HL-60 (cell line): ENCODE measurements around the gene MYH14.

Experiments used
- POLR2AphosphoS5 ChIP-seq: IDR thresholded peaks from 2 replicates; pipeline ENCODE4 v1.6.1; 2012; ENCODE audit warnings: low read depth
- REST ChIP-seq: IDR thresholded peaks from 2 replicates; pipeline ENCODE4 v1.6.1; 2012; ENCODE audit warnings: low read depth; ENCODE audit not compliant: insufficient replicate concordance
- SPI1 ChIP-seq: IDR thresholded peaks from 2 replicates; pipeline ENCODE4 v1.6.1; 2012; ENCODE audit warnings: low read depth, mild to moderate bottlenecking, borderline replicate concordance
- TF ChIP-seq, protein P1 (sequence below): IDR thresholded peaks from one replicate; pipeline ENCODE4 v1.5.1; 2011; ENCODE audit warnings: low read length, control low read depth, inconsistent platforms; ENCODE audit not compliant: insufficient read depth

- TF ChIP-seq, protein P1, sequence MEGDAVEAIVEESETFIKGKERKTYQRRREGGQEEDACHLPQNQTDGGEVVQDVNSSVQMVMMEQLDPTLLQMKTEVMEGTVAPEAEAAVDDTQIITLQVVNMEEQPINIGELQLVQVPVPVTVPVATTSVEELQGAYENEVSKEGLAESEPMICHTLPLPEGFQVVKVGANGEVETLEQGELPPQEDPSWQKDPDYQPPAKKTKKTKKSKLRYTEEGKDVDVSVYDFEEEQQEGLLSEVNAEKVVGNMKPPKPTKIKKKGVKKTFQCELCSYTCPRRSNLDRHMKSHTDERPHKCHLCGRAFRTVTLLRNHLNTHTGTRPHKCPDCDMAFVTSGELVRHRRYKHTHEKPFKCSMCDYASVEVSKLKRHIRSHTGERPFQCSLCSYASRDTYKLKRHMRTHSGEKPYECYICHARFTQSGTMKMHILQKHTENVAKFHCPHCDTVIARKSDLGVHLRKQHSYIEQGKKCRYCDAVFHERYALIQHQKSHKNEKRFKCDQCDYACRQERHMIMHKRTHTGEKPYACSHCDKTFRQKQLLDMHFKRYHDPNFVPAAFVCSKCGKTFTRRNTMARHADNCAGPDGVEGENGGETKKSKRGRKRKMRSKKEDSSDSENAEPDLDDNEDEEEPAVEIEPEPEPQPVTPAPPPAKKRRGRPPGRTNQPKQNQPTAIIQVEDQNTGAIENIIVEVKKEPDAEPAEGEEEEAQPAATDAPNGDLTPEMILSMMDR: no peak
- TF ChIP-seq POLR2AphosphoS5: no peak
- TF ChIP-seq SPI1: no peak
- no peak for TF ChIP-seq REST
Observed at GRCh38 chr19:50322234-50322633, 118.8 kb downstream of the MYH14 start.
